NCI-H446 (cell line): ENCODE data around the gene LZTR1.
A peak's percentile ranks its signal among the peaks of the same experiment; 100 is the strongest.
"Not testable (repeated sequence)": the region's sequence is repeated elsewhere in the genome, so short reads cannot be mapped to it uniquely, and the experiment has no call there.

ENCODE experiments used
- DNase-seq, 2 experiments: peaks; one replicate each; lab custom pipeline; 2025; lab: John Stamatoyannopoulos, UW

LZTR1 gene

DNA sequence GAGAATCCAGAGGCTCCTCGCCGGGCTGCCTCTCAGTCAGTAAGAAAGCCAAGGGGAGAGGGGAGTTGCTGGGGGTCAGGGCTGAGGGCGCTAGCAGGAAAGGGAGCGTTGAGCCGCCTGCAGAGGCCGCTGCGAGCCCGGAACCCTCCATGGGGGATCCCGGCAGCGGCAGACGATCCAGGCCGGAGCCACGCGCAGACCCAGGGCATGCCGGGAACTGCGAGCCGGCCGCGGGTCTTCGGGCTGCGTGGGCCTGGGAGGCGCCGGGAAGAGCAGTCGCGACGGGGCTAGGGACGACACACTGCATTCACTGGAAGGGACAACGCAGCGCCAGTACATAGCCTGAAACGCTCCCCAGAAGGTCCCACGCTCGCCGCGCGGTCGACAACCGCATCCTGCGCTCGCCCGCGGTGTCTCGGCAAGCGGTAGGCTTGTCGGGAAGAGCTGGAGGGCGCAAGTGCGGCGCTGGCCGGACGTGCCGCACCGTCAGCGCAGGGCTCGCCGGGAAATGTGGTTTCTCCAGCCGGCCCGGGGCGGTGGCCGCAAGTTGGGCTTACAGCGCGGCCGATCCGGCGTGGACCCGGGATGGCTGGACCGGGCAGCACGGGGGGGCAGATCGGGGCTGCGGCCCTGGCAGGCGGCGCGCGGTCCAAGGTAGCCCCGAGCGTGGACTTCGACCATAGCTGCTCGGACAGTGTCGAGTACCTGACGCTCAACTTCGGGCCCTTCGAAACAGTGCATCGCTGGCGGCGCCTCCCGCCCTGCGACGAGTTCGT is at the start of gene LZTR1:
Gene LZTR1, plus strand, starts transcription at position 511 of the 776 bp plus-strand sequence. Its CDS starts 75 bp downstream, at position 586.
- peak; percentile 84 to 86 for DNase-seq

DNA sequence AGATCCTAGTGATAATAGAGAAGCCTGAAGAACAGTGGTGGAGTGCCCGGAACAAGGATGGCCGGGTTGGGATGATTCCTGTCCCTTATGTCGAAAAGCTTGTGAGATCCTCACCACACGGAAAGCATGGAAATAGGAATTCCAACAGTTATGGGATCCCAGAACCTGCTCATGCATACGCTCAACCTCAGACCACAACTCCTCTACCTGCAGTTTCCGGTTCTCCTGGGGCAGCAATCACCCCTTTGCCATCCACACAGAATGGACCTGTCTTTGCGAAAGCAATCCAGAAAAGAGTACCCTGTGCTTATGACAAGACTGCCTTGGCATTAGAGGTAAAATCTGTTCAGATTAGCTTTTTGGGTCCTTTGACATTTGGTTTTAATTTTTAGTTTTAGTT is 48.2 kb upstream of the LZTR1 start:
- DNase-seq: no peak

DNA sequence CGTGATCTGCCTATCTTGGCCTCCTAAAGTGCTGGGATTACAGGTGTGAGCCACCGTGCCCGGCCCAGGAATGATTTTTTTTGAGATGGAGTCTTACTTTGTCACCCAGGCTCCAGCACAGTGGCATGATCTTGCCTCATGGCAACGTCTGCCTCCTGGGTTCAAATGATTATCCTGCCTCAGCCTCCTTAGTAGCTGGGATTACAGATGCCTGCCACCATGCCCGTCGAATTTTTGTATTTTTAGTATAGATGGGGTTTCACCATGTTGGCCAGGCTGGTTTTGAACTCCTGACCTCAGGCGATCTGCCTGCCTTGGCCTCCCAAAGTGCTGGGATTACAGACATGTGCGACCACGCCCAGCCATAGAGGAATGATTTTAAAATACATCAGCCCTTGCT is 47.0 kb upstream of the LZTR1 start:
- not testable (repeated sequence) for DNase-seq

DNA sequence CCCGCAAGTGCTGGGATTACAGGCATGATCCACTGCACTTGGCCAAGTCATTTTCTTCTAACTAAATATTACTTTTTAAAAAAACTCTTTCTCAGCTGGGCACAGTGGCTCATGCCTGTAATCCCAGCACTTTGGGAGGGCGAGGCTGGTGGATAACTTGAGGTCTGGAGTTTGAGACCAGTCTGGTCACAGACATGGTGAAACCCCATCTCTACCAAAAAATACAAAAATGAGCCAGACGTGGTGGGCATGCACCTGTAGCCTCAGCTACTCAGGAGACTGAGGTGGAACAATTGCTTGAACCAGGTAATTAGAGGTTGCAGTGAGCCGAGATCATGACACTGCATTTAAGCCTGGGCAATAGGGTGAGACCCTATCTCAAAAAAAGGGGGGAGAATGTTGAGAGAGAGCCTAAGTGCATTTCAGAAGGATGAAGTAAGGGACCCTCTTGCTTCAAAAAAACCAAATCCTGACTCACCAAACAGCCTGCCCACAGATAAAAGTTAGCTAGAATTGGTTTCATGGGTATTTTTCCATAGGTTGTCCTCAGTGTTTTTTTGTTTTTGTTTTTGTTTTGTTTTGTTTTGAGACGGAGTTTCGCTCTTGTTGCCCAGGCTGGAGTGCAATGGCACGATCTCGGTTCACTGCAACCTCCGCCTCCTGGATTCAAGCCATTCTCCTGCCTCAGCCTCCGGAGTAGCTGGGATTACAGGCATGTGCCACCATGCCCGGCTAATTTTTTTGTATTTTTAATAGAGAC is 46.1 kb upstream of the LZTR1 start:
- DNase-seq: not testable (repeated sequence)

DNA sequence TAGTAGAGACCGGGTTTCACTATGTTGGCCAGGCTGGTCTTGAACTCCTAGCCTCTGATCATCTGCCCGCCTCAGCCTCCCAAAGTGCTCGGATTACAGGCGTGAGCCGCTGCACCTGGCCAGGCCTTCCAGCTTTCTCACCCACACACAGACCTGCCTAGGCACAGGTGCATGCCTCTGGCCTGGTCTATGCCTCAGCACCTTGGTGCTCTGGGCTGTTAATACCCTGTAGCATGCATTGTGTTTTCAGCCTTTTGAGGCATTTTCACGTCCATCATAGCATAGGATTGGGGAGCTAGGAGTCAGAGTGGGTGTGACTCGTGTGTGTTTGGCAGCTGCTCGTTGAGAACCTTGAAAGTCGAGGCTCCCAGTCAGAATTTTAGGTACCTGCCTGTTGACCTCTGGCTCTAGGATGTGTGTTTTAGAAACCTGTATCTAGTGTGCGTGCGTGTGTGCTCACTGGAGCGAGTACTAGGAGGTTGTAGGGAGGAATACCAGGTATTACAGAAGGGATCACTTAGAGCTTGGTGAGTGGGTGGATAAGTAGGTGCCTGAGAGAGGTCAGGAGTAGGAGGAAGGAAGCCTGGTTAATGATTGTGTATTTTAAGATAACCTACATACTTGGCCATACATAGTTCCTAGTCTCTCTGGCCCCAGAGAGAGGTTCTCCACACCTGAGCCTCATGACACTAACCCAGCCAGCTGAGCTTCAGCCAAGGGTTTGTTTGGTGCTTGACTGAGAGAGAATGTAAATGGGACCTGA is 44.9 kb upstream of the LZTR1 start:
- no peak for DNase-seq

DNA sequence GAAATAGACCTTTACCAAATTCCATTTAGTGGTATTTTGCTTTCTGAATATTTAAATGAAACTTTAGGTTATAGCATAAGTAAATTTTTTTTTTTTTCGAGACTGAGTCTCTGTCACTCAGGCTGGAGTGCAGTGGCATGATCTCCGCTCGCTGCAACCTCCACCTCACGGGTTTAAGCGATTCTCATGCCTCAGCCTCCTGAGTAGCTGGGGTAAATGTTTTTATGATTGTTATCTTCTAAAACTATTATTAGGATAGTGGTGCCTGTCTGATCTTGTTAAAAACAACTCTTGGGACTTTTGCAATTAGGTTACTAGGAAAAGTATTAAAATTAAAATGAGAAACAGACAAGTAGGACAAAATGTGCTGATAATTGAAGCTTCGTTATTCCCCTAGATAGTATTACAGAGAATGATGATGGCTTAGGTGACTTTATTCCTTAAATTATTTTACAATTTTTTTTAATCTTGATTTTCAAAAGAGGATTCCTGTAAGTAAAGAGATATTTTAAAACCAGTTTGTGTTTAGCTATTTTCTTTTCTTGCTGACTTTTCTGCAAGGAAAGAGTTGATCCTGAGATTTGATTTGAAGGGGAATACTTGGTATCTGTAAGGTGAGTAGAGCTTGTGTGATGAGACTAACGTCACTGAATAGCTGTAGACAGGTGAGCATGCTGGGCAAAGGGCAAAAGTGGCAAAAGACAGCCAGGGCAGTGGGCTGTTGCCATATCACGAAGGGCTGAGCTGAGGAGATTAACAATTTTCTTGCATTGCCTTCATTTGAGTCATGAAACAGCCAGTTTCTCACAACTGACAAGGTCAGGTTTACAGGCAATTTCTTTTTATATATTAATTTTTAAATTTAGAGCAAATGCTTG is 44.1 kb upstream of the LZTR1 start:
- no peak for DNase-seq

DNA sequence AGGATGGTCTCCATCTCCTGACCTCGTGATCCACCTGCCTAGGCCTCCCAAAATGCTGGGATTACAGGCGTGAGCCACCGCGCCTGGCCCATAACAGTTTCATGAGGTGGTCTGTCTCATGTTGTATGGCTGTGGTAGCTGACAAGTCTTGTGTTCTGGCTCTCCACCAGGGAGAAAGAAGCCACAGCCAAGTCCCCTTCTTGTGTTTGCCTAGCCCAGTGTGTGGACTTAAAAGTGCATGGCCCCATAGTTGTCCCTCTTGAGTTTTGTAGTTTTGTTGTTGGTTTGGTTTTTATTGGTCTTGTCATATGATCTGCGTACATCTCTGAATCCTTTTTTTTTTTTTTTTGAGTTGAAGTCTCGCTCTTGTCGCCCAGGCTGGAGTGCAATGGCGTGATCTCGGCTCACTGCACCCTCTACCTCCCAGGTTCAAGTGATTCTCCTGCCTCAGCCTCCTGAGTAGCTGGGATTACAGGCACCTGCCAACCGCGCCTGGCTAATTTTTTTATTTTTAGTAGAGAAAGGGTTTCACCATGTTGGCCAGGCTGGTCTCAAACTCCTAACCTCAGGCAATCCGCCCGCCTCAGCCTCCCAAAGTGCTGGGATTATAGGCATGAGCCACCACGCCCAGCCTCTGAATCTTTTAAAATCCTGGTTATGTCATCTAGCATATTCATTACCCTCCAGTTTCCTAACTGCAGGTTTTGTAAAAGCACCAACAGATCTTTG is 42.5 kb upstream of the LZTR1 start:
- not testable (repeated sequence) for DNase-seq

DNA sequence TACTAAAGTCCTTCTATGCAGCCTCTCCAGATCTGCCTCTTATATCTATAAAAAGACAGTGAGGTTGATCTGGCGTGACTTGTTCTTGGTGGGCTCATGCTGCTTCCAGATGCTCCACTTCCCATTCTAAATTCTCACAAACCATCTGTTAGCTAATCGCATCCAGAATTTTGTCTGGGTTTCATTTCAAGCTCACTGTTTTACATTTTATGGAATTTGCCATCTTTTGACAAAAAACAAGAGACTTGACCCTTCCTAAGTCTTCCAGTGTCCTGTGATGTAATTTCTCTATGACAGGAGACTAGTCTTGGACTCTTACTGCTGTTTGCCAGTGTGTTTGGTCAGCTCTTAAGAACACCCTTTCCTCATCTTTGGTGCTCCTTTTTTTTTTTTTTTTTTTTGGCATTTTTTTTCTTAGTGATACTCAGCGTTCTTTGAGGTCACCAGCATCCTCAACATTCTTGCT is 41.9 kb upstream of the LZTR1 start:
- peak; percentile 74 to 86 for DNase-seq

DNA sequence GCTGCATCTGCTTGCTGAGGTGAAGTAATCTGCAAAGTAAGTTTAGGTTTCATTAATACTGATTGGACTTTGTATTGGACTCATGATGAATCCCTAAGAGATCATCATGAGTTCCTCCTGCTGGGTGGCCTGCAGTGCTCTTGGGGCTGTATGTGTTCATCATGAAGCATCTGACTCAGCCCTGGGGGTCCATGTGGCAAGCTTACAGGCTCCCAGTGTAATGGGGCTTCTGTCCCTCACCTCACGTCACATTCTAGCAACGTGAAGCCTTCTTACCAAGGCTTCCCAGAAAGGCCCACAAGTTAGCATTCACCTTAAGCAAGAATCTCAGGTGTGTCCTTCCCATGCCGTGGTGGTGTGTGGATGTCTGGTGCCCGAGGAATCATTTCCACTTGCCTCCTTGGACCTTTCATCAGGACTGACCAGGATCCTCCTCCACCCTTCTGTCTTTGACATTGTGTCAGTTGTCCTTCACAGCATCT is 41.2 kb upstream of the LZTR1 start:
- DNase-seq: no peak

DNA sequence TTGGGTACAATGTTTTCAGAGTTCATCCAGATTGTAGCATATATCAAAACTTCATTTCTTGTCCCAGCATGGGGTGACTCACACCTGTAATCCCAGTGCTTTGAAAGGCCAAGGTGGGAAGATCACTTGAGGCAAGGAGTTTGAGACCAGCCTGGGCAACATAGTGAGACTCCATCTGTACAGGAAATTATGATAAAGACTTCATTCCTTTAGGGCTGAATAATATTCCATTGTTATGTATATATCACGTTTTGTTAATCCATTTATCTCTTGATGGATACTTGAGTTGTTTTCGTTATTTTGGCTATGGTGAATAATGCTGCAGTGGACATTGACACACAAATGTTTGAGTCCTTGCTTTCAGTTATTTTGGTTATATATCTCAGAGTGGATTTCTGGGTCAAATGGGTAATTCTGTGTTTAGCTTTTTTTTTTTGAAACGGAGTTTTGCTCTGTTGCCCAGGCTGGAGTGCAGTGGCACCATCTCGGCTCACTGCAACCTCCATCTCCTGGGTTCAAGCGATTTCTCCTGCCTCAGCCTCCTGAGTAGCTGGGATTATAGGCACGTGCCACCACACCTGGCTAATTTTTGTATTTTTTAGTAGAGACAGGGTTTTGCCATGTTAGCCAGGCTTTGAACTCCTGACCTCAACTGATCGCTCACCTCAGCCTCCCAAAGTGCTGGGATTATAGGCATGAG is 39.7 kb upstream of the LZTR1 start:
- not testable (repeated sequence) for DNase-seq

DNA sequence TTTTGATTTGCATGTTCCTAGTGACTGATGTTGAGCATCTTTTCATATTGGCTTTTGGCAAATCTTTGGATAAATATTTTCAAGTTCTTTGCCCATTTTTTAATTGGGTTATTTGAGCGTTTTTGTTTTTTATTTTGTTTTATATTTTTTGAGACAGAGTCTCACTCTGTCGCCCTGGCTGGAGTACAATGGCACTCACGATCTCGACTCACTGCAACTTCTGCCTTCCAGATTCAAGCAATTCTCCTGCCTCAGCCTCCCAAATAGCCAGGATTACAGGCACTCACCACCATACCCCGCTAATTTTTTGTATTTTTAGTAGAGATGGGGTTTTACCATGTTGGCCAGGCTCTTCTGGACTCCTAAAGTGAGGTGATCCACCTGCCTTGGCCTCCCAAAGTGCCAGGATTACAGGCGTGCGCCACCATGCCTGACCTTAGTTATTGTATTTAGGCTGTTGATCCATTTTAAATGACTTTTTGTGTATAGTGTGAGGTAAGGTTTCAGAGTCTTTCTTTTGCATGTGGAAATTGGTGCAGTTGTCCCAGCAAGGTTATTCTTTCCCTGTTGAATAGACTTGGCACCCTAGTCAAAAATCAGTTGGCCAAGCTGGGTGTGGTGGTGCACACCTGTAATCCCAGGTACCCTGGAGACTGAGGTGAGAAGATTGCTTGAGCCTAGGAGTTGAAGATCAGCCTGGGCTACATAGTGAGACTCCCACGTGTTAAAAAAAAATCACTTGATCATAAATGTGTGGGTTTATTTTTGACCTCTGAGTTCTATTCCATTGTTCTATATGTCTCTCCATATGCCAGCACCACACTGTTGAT is 38.8 kb upstream of the LZTR1 start:
- no peak for DNase-seq

DNA sequence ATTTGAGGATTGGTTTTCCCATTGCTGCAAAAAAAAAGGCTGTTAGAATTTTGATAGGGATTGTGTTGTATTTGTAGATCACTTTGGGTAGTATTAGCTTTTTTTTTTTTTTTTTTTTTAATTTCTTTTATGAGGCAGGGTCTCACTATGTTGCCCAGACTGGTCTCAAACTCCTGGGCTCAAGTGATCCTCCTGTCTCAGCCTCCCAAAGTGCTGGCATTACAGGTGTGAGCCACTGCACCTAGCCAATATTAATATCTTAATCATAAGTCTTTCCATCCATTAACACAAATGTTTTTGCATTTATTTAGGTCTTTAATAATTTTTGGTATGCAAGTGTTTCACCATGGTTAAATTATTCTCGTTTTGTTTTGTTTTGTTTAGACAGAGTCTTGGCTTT is 38.1 kb upstream of the LZTR1 start:
- no peak for DNase-seq

DNA sequence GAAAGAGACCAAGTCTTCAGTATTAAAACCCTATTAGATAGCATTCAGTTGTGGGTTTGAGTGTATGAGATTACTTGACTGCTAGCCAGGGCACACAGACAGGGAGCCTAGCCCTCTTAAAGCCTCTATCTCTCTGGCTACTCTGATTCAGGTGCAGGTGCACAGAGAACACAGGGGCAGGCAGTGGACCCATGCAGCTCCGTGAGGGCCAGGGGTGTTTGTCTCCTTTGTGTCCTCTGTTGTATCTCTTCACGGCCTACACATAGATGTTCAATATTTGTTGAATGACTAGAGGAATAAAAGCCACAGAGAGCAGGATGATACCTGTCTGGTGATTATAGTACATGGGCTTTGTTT is 36.5 kb upstream of the LZTR1 start:
- no peak for DNase-seq

DNA sequence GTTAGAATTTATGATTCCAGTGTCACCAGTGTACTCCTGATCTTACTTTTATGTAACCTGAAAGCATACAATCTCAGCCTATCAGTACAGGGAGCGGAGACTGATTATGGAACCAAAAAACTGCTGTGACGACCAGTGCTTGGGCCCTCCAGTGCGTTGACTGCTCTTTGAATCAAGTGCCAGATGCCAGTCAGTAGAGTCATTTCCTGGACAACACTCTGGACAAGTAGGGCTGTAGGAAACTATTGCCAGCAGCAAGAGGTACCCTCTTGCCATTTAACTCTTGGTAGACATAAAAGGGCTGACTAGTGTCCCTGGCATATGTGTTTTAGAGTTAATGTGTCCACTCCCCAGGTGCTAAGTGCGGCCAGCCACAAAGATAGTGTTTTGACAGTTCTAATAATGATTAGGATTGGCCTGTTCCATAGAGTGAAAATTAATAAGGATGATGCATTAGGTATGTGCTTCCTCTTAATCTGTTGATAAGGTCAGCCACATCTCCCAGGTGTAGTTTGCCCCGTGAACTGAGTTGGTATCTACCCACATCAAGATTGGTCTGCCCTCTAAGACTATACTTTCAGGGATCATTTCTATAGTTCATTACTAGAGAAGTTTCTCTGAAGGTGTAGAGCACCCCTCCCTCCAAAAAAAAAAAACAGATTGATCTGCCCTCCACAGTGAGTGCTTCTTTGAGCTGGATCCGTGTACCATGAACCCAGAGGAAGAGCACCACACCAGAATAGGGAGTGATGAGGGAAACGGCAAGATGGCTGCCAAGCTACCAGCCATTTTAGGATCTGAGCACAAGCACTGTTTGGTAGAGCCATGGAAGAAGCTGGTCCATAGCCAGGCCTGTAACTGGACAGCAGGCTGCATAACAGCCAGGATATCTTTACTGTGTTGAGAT is 35.8 kb upstream of the LZTR1 start:
- no peak for DNase-seq

DNA sequence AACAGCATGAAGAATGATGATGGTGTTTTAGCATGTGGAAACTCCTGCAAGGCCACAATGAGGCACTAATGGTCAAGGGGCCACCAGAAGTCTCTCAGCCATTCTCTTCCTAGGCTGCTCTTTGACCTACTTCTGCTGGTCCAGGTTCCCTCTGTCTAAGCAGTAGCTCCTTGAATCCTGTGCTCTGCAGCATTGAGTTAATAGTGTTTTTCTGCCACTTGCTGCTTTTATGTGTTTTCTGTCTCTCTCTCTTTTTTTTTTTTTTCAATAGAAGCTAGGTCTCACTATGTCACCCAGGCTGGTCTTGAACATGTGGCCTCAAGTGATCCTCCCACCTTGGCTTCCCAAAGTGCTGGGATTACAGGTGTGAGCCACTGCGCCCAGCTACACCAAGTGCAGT is 35.1 kb upstream of the LZTR1 start:
- no peak for DNase-seq

DNA sequence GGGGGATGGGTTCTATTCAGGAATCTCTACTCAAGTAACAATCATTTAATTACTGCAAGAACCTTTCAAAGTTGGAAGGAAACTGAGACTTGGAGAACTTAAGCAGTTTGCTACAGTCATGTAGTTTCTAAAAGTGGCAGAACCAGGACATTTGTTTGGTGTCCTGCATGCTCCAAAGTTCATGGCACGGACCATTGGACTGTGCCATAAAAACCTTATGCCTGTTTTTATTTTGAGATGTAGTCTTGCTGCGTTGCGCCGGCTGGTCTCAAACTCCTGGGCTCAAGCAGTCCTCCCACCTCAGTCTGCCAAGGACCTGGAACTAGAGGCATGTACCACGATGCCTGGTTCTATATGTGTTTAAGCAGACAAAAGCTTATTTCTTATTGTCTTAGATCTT is 33.6 kb upstream of the LZTR1 start:
- no peak for DNase-seq

DNA sequence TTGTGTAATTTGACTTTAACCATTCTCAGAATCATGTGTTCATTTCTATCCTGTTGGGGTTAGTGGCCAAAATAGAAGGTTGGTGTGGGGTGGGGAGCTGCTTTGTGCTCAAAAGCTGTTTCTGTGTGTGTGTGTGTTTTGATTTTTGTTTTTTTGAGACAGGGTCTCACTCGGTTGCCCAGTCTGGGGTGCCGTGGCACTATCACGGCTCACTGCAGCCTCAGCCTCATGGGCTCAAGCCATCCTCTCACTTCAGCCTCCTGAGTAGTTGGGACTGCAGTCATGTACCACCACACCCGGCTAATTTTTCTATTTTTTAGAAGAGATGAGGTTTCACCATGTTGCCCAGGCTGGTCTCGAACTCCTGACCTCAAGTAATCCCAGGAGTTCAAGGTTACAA is 33.1 kb upstream of the LZTR1 start:
- DNase-seq: no peak

DNA sequence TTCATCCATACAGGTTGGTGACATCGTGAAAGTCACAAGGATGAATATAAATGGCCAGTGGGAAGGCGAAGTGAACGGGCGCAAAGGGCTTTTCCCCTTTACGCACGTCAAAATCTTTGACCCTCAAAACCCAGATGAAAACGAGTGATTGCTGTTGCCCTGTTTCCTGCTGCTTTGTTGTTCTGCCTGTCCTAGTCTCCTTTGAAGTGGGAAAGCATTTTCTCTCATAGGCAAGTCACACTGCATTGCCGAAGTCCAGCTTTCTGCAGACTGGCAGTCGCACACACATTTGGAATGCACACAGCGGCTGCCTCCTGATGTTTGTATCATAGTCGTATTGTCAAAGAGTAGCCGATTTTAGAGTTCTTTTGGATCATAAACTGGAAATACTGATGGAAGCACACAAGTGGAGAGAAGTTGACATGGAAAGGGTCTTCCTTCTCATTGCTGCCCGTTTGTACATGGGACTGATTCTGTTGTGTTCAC is 32.4 kb upstream of the LZTR1 start:
- DNase-seq: no peak
